Subcutaneous abdominal adipose tissue (tissue), 5 donors: ENCODE results near the gene ADAMTS6.

Source experiments
- H3K27ac ChIP-seq: one replicate; pipeline ENCODE4 v1.7.0; 2013; ENCODE audit warnings: low read depth, mild to moderate bottlenecking, inconsistent platforms, low read length, moderate library complexity
- H3K27me3 ChIP-seq, 5 donors: one replicate each; pipeline ENCODE4 v1.7.0; 2013; ENCODE audit warnings: low read length in 5 of 5, inconsistent platforms in 1 of 5; ENCODE audit not compliant: control insufficient read depth in 5 of 5, insufficient read depth in 4 of 5
- H3K36me3 ChIP-seq, 5 donors: one replicate each; pipeline ENCODE4 v1.7.0; 2013; ENCODE audit warnings: low read length in 5 of 5; ENCODE audit not compliant: control insufficient read depth in 5 of 5, insufficient read depth in 5 of 5
- H3K4me1 ChIP-seq, 5 donors: one replicate each; pipeline ENCODE4 v1.7.0; 2013; ENCODE audit warnings: low read length in 5 of 5, mild to moderate bottlenecking in 3 of 5, moderate library complexity in 1 of 5; ENCODE audit not compliant: control insufficient read depth in 5 of 5, insufficient read depth in 5 of 5
- H3K4me3 ChIP-seq, 5 donors: one replicate each; pipeline ENCODE4 v1.7.0; 2013; ENCODE audit warnings: low read length in 5 of 5, low read depth in 1 of 5
- H3K9ac ChIP-seq, 5 donors: one replicate each; pipeline ENCODE4 v1.7.0; 2013; ENCODE audit warnings: low read length in 5 of 5, mild to moderate bottlenecking in 4 of 5, moderate library complexity in 3 of 5
- H3K9me3 ChIP-seq, 5 donors: one replicate each; pipeline ENCODE4 v1.7.0; 2013; ENCODE audit warnings: low read length in 5 of 5; ENCODE audit not compliant: control insufficient read depth in 5 of 5
- donor health status: healthy.
- donor health status: healthy.
- donor health status: healthy.
- donor health status: healthy.
- donor health status: healthy.

Gene ADAMTS6

GRCh38 chr5:65199993-65200675, 281.6 kb downstream of the ADAMTS6 start:
- no peaks in the 10 kb centered on the region for H3K9me3 ChIP-seq
- H3K27ac ChIP-seq = no peak overlapping the region
- H3K27me3 ChIP-seq = no peaks in the 10 kb centered on the region
- no peak overlapping the region for H3K4me3 ChIP-seq
- H3K4me1 ChIP-seq = no peaks in the 10 kb centered on the region
- H3K36me3 ChIP-seq = no peaks in the 10 kb centered on the region
- no peak overlapping the region for H3K9ac ChIP-seq

GRCh38 chr5:65198456-65199120, 283.1 kb downstream of the ADAMTS6 start:
- Histone ChIP-seq H3K9ac (no peak overlapping the region), H3K4me3 (no peak overlapping the region), H3K36me3 (no peaks in the 10 kb centered on the region), H3K27me3 (no peaks in the 10 kb centered on the region), H3K27ac (no peak overlapping the region), H3K9me3 (no peaks in the 10 kb centered on the region), H3K4me1 (no peaks in the 10 kb centered on the region)

- Histone ChIP-seq H3K9me3 (no peaks in the 10 kb centered on the region), H3K4me1 (no peaks in the 10 kb centered on the region), H3K27me3 (no peaks in the 10 kb centered on the region), H3K36me3 (no peaks in the 10 kb centered on the region), H3K4me3 (no peak overlapping the region), H3K9ac (no peak overlapping the region), H3K27ac (no peak overlapping the region)
Observed at GRCh38 chr5:65197531-65198455, 283.9 kb downstream of the ADAMTS6 start.

- Histone ChIP-seq H3K27me3 (no peaks in the 10 kb centered on the region), H3K4me3 (no peak overlapping the region), H3K27ac (no peak overlapping the region), H3K9me3 (no peaks in the 10 kb centered on the region), H3K36me3 (no peaks in the 10 kb centered on the region), H3K9ac (no peak overlapping the region), H3K4me1 (no peaks in the 10 kb centered on the region)
Observed at GRCh38 chr5:65194871-65195270, 286.8 kb downstream of the ADAMTS6 start.

- Histone ChIP-seq H3K4me3 (no peak overlapping the region), H3K4me1 (no peaks in the 10 kb centered on the region), H3K27me3 (no peaks in the 10 kb centered on the region), H3K27ac (no peak overlapping the region), H3K9me3 (no peaks in the 10 kb centered on the region), H3K9ac (no peak overlapping the region), H3K36me3 (no peaks in the 10 kb centered on the region)
Observed at GRCh38 chr5:65192331-65192730, 289.4 kb downstream of the ADAMTS6 start.

GRCh38 chr5:65191554-65192135, 290.1 kb downstream of the ADAMTS6 start:
- Histone ChIP-seq H3K36me3 (no peaks in the 10 kb centered on the region), H3K4me1 (no peaks in the 10 kb centered on the region), H3K27me3 (no peaks in the 10 kb centered on the region), H3K9me3 (no peaks in the 10 kb centered on the region), H3K4me3 (no peak overlapping the region), H3K9ac (no peak overlapping the region), H3K27ac (no peak overlapping the region)

- Histone ChIP-seq H3K4me1 (no peaks in the 10 kb centered on the region), H3K27ac (no peak overlapping the region)
Observed at GRCh38 chr5:65190328-65191053, 291.2 kb downstream of the ADAMTS6 start.

GRCh38 chr5:65186646-65187227, 295.0 kb downstream of the ADAMTS6 start:
- H3K27me3 ChIP-seq = no peaks in the 10 kb centered on the region
- peaks cover 0 to 6% (median 0%) of the 10 kb centered on the region in 5 donors for H3K4me1 ChIP-seq
- H3K9me3 ChIP-seq = no peaks in the 10 kb centered on the region
- no peak overlapping the region for H3K9ac ChIP-seq
- H3K4me3 ChIP-seq = no peak overlapping the region
- no peak overlapping the region for H3K27ac ChIP-seq
- H3K36me3 ChIP-seq = no peaks in the 10 kb centered on the region

More at GRCh38 chr5:65190328-65191053, 291.2 kb downstream of the ADAMTS6 start:
- H3K36me3 ChIP-seq = no peaks in the 10 kb centered on the region
- H3K9ac ChIP-seq = no peak overlapping the region
- no peaks in the 10 kb centered on the region for H3K27me3 ChIP-seq
- no peak overlapping the region for H3K4me3 ChIP-seq
- no peaks in the 10 kb centered on the region for H3K9me3 ChIP-seq

GRCh38 chr5:65185468-65185867, 296.3 kb downstream of the ADAMTS6 start:
- Histone ChIP-seq H3K27me3 (no peaks in the 10 kb centered on the region), H3K36me3 (no peaks in the 10 kb centered on the region), H3K9me3 (no peaks in the 10 kb centered on the region), H3K27ac (no peak overlapping the region), H3K4me3 (no peak overlapping the region), H3K9ac (no peak overlapping the region), H3K4me1 (peaks cover 0 to 6% (median 0%) of the 10 kb centered on the region in 5 donors)
